GM18873 (cell line): ENCODE results near the gene NWD2.

ENCODE experiments used
- ATAC-seq: cut with Tn5 transposase; IDR thresholded peaks from one replicate; pipeline ENCODE4 v1.9.1; 2021; ENCODE audit warnings: mild to moderate bottlenecking, moderate library complexity, moderate number of reproducible peaks; ENCODE audit not compliant: unreplicated experiment, low FRiP score

NWD2 gene

GRCh38 chr4:37463033-37463856 lies 218.7 kb downstream of the NWD2 start:
- ATAC-seq: no peak

- ATAC-seq: no peak
Measured at GRCh38 chr4:37464373-37465128, 220.0 kb downstream of the NWD2 start.

GRCh38 chr4:37465296-37465695 lies 220.8 kb downstream of the NWD2 start:
- ATAC-seq: no peak

GRCh38 chr4:37465845-37466244 lies 221.3 kb downstream of the NWD2 start:
- no peak for ATAC-seq

- no peak for ATAC-seq
Measured at GRCh38 chr4:37467223-37467622, 222.7 kb downstream of the NWD2 start.

GRCh38 chr4:37467824-37468223 lies 223.3 kb downstream of the NWD2 start:
- ATAC-seq: no peak

- no peak for ATAC-seq
Measured at GRCh38 chr4:37469286-37469685, 224.7 kb downstream of the NWD2 start.

GRCh38 chr4:37470245-37470644 lies 225.7 kb downstream of the NWD2 start:
- ATAC-seq: no peak

GRCh38 chr4:37471093-37471492 lies 226.6 kb downstream of the NWD2 start:
- ATAC-seq: no peak

- ATAC-seq: no peak
Measured at GRCh38 chr4:37471971-37472370, 227.4 kb downstream of the NWD2 start.

- ATAC-seq: no peak
Measured at GRCh38 chr4:37473807-37474206, 229.3 kb downstream of the NWD2 start.

GRCh38 chr4:37475087-37475486 lies 230.5 kb downstream of the NWD2 start:
- no peak for ATAC-seq

GRCh38 chr4:37475776-37476175 lies 231.2 kb downstream of the NWD2 start:
- ATAC-seq: no peak

- ATAC-seq: no peak
Measured at GRCh38 chr4:37476256-37476655, 231.7 kb downstream of the NWD2 start.

- no peak for ATAC-seq
Measured at GRCh38 chr4:37476691-37477090, 232.1 kb downstream of the NWD2 start.

GRCh38 chr4:37477126-37477525 lies 232.6 kb downstream of the NWD2 start:
- no peak for ATAC-seq

- no peak for ATAC-seq
Measured at GRCh38 chr4:37478151-37478550, 233.6 kb downstream of the NWD2 start.

GRCh38 chr4:37480509-37480908 lies 236.0 kb downstream of the NWD2 start:
- ATAC-seq: no peak

GRCh38 chr4:37481547-37482122 lies 237.1 kb downstream of the NWD2 start:
- ATAC-seq: no peak

- no peak for ATAC-seq
Measured at GRCh38 chr4:37482236-37482913, 237.8 kb downstream of the NWD2 start.

GRCh38 chr4:37483610-37484009 lies 239.1 kb downstream of the NWD2 start:
- ATAC-seq: no peak
